ENCODE results near the gene FAM117B.
"Not testable (repeated sequence)": the region's sequence is repeated elsewhere in the genome, so short reads cannot be mapped to it uniquely, and the experiment has no call there.

The FAM117B gene

DNA sequence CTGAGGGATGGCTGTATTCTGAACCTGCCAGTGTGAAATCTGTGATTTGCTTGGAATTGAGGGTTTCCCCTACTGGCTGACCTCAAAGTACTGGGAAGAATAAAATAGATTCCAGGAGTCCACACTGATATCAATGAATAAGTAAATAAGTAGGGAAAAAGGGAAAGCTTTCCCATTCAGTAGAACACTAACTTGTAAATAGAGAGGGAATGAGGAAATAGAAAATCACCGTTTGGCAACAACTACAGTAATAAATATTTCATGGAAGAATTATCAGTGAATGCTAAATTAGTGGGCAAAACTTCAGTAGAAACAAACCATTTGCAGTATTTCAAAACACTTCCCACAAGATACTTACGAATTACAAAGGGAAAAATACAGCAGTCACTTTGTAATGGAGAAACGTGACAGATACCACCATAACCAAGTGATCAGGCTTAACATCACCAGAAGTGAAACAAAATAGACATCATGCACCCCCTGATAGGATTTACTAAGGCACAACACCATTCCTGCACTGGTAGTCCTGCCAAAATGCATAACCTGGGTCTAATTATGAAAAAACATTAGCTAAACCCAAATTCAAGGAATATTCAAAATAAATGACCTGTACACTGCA, 148.3 kb downstream of the FAM117B start:
- TF ChIP-seq, protein P1, sequence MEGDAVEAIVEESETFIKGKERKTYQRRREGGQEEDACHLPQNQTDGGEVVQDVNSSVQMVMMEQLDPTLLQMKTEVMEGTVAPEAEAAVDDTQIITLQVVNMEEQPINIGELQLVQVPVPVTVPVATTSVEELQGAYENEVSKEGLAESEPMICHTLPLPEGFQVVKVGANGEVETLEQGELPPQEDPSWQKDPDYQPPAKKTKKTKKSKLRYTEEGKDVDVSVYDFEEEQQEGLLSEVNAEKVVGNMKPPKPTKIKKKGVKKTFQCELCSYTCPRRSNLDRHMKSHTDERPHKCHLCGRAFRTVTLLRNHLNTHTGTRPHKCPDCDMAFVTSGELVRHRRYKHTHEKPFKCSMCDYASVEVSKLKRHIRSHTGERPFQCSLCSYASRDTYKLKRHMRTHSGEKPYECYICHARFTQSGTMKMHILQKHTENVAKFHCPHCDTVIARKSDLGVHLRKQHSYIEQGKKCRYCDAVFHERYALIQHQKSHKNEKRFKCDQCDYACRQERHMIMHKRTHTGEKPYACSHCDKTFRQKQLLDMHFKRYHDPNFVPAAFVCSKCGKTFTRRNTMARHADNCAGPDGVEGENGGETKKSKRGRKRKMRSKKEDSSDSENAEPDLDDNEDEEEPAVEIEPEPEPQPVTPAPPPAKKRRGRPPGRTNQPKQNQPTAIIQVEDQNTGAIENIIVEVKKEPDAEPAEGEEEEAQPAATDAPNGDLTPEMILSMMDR (conservative IDR thresholded peaks at IDR 0.05; ENCODE audit: low read depth, low read length) = no peak
- H3K4me3 ChIP-seq (ENCODE audit: low read depth, low read length) = no peak overlapping the region
- no peak for DNase-seq (ENCODE audit: low read depth)

DNA sequence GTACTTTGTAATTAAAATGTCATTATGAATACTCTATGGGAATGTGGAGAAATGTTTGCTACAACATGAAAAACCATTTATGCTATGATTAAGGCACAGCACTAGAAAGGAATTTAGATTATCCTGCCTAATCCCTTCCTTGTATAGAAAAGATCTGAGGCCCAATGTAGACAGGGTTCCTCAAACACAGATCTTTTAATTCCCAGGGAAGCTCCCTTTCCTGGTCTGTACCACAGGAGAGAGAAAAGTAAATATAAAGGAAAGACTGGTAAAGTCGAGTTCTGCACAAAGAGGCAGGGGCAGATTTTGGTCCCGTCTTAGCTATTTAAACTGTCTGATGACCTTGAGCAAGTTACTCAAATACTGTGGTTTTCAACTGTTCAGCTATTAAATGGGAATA, 152.1 kb downstream of the FAM117B start:
- no peak for DNase-seq (ENCODE audit: low read depth)
- H3K4me3 ChIP-seq (ENCODE audit: low read depth, low read length) = no peak overlapping the region
- TF ChIP-seq, protein P1 (conservative IDR thresholded peaks at IDR 0.05; ENCODE audit: low read depth, low read length) = no peak

DNA sequence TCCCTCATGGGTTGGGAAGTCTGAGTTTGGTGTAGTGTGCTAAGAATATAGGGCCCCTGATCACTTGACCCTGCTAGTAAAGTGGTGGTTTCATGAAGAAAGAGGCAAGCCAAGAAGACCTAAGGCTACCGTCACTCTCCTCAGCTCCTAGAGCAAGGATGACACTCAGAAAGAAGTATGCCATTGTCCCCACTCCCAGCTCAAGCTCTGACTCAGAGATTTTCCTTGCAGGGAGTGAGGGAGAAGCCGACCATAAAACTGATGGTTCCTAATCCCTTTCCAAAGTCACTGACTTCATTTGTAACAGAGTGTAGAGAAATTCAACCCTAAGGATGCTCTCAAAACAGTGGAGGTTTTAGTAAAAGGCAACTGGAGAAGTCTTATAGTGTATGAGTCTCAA, 155.9 kb downstream of the FAM117B start:
- no peak for DNase-seq (ENCODE audit: low read depth)
- TF ChIP-seq, protein P1 (conservative IDR thresholded peaks at IDR 0.05; ENCODE audit: low read depth, low read length) = no peak
- H3K4me3 ChIP-seq (ENCODE audit: low read depth, low read length) = no peak overlapping the region

DNA sequence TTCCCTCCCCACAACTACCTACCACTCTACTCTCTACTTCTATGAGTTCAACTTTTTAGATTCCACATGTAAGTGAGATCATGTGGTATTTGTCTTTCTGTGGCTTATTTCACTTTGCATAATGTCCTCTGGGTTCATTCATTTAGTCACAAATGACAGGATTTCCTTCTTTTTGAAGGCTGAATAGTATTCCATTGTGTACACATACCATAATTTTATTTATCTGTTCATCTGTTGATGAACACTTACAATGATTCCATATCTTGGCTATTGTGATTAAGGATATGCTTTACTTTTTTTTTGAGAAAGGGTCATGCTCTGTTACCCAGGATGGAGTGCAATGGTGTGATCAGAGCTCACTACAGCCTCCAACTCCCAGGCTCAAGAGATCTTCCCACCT, 163.2 kb downstream of the FAM117B start:
- DNase-seq (ENCODE audit: low read depth) = no peak
- TF ChIP-seq, protein P1 (conservative IDR thresholded peaks at IDR 0.05; ENCODE audit: low read depth, low read length) = no peak
- H3K4me3 ChIP-seq (ENCODE audit: low read depth, low read length) = no peak overlapping the region

DNA sequence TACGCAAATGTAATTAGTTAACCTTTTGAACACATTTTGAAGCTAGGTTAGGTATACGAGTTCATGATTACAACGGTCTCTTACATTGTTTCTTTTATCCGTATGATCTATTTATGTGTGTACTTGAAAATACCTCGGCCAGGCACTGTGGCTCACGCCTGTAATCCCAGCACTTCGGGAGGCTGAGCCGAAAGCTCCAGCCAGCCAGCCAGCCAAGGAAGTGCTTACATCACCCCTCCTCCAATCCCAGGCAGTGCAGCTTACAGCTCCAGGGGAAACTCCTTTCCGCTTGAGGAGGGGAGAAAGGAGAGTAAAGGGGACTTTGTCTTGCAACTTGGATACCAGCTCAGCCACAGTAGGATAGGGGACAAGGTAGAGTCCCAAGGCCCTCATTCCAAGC, 171.1 kb downstream of the FAM117B start:
- peak; percentile 42 for DNase-seq (ENCODE audit: low read depth)
- H3K4me3 ChIP-seq (ENCODE audit: low read depth, low read length) = not testable (repeated sequence)

DNA sequence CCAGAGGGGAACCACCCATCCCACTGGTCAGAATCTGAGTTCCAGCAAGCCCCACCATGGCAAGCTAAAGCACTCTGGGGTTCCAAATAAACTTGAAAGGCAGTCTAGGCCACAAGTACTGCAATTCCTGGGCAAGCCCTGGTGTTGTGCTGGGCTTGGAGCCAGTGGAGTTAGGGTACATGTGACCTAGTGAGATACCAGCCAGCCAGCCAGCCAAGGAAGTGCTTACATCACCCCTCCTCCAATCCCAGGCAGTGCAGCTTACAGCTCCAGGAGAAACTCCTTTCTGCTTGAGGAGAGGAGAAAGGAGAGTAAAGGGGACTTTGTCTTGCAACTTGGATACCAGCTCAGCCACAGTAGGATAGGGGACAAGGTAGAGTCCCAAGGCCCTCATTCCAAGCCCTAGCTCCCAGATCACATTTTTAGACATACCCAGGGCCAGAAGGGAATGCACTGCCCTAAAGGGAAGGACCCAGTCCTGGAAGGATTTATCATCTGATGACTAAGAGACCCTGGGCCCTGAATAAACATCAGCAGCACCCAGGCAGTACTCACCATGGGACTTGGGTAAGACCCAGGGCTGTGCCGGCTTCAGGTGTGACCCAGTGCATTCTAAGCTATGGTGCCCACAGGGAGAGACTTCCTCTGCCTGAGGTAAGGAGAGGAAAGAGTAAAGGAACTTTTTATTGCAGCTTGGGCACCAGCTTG, 172.8 kb downstream of the FAM117B start:
- DNase-seq (ENCODE audit: low read depth) = peak; percentile 92
- H3K4me3 ChIP-seq (ENCODE audit: low read depth, low read length) = not testable (repeated sequence)

DNA sequence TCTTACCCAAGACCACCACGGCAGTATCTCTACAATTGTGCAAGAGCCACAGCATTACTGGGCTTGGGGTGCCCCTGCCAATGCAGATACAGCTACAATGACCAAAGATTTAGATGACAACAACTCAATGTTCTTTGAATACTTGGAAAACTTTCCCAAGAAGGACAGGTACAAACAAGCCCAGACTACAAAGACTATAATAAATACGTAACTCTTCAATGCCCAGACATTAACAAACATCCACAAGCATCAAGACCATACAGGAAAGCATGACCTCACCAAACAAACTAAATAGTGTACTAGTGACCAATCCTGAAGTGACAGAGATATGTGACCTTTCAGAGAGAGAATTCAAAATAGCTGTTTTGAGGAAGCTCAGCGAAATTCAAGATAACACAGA, 174.0 kb downstream of the FAM117B start:
- no peak for DNase-seq (ENCODE audit: low read depth)
- TF ChIP-seq, protein P1 (conservative IDR thresholded peaks at IDR 0.05; ENCODE audit: low read depth, low read length) = no peak

DNA sequence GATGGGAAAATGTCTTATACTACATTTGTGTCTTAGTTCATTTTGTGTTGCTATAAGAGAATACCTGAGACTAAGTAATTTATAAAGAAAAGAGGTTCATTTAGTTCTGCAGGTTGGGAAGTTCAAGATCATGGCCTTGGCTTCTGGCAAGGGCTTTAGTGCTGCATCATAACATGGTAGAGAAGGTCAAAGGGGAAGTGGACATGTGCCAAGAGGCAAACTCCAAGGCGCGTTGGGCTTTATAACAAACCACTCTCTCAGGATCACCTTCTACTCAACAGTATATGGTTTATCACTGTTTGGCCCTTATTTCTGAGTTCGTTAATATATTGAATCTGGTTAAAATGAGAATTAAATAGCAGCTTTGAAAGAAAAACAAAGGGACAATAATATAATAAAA, 178.6 kb downstream of the FAM117B start:
- TF ChIP-seq, protein P1 (conservative IDR thresholded peaks at IDR 0.05; ENCODE audit: low read depth, low read length) = no peak
- DNase-seq (ENCODE audit: low read depth) = no peak
- no peak overlapping the region for H3K4me3 ChIP-seq (ENCODE audit: low read depth, low read length)

More for the DNA sequence above, 174.0 kb downstream of the FAM117B start:
- no peak overlapping the region for H3K4me3 ChIP-seq (ENCODE audit: low read depth, low read length)

Measured in choroid plexus epithelial cell (primary cell).